ENCODE data around the gene BCAS3. TPM values are rescaled to one million over a fixed set of nuclear protein-coding genes. Genes with fewer than 3 reads are reported as not detected.

BCAS3 gene
- total RNA-seq, 1 donor from 2014 or later = 22.6 TPM

DNA sequence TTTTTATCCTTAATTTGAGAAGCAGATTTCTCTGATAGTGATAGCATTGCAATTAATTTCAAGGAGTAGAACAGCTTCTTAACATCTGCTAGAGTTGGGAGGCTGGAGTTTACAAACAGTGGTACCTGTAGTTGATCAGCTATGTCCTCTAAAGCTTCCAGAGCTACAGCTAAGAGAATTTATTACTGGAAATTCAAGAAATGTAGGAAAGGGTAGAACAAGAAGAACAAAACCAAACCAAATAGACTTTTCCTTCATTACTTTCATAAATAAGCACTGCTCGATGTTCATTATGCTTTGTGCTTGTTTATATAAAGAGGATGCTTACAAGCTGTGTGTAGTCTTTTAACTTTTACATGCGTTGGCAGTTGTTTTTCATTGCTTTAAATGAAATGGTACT, 388.4 kb downstream of the BCAS3 start:
- H3K9me3 Mint-ChIP-seq (ENCODE audit: low read depth) = no peaks in the 10 kb centered on the region

DNA sequence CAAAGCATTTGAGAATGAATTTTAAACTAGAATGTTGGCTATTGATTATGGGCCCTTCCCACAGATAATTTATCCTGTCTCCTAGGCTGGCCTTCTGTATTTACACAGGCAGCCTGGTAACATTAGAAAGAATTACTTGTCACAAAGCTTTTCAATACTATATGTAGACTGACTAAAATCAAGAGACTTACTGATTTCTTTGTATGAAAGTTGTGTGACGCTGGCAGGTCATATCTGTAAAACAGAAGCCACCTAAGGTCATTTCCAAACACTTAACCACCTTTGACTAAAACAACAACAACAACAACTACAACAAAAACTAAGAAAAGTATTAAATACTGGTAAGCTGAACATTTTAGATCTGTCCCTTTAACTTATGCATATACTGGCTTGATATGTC, 393.0 kb downstream of the BCAS3 start:
- no peak overlapping the region for H3K27ac Mint-ChIP-seq (ENCODE audit: unreplicated experiment)
- H3K4me1 Mint-ChIP-seq (ENCODE audit: low read depth) = peaks cover 5% of the 10 kb centered on the region
- no peak overlapping the region for H3K4me3 Mint-ChIP-seq (ENCODE audit: unreplicated experiment)
- H3K9me3 Mint-ChIP-seq (ENCODE audit: low read depth) = no peaks in the 10 kb centered on the region
- TF ChIP-seq, protein P1, sequence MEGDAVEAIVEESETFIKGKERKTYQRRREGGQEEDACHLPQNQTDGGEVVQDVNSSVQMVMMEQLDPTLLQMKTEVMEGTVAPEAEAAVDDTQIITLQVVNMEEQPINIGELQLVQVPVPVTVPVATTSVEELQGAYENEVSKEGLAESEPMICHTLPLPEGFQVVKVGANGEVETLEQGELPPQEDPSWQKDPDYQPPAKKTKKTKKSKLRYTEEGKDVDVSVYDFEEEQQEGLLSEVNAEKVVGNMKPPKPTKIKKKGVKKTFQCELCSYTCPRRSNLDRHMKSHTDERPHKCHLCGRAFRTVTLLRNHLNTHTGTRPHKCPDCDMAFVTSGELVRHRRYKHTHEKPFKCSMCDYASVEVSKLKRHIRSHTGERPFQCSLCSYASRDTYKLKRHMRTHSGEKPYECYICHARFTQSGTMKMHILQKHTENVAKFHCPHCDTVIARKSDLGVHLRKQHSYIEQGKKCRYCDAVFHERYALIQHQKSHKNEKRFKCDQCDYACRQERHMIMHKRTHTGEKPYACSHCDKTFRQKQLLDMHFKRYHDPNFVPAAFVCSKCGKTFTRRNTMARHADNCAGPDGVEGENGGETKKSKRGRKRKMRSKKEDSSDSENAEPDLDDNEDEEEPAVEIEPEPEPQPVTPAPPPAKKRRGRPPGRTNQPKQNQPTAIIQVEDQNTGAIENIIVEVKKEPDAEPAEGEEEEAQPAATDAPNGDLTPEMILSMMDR (IDR thresholded peaks at IDR 0.05) = no peak
- DNase-seq (ENCODE audit: low spot score) = no peak
- no peaks in the 10 kb centered on the region for H3K27me3 Mint-ChIP-seq (ENCODE audit: low read depth)
- no peaks in the 10 kb centered on the region for H3K36me3 Mint-ChIP-seq (ENCODE audit: low read depth)

More for the DNA sequence above, 388.4 kb downstream of the BCAS3 start:
- H3K27me3 Mint-ChIP-seq (ENCODE audit: low read depth) = no peaks in the 10 kb centered on the region
- H3K36me3 Mint-ChIP-seq (ENCODE audit: low read depth) = no peaks in the 10 kb centered on the region
- H3K4me1 Mint-ChIP-seq (ENCODE audit: low read depth) = peaks cover 10% of the 10 kb centered on the region
- no peak for DNase-seq (ENCODE audit: low spot score)
- no peak overlapping the region for H3K27ac Mint-ChIP-seq (ENCODE audit: unreplicated experiment)
- H3K4me3 Mint-ChIP-seq (ENCODE audit: unreplicated experiment) = no peak overlapping the region
- TF ChIP-seq, protein P1 (IDR thresholded peaks at IDR 0.05) = no peak

DNA sequence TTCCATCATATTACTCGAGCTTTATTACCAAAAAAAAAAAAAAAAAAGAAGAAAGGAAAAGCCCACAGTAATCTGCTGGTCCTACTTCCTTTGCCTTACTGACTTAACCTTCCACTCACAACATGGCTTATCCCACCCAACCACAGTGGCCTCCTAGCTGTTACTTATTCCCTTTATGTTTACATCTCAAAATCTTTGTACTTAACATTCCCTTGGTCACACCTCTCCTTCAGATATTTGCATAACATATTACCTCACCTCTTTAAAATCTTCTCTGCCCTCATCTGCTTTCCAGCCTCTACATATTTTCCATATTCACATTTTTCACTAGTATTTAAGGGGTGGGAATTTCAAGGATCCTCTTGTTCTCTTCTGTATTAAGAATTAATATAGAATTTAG, 395.0 kb downstream of the BCAS3 start:
- H3K27ac Mint-ChIP-seq (ENCODE audit: unreplicated experiment) = no peak overlapping the region
- H3K27me3 Mint-ChIP-seq (ENCODE audit: low read depth) = no peaks in the 10 kb centered on the region
- DNase-seq (ENCODE audit: low spot score) = no peak
- no peaks in the 10 kb centered on the region for H3K9me3 Mint-ChIP-seq (ENCODE audit: low read depth)
- no peak overlapping the region for H3K4me3 Mint-ChIP-seq (ENCODE audit: unreplicated experiment)
- peaks cover 5% of the 10 kb centered on the region for H3K36me3 Mint-ChIP-seq (ENCODE audit: low read depth)
- H3K4me1 Mint-ChIP-seq (ENCODE audit: low read depth) = peaks cover 14% of the 10 kb centered on the region
- TF ChIP-seq, protein P1 (IDR thresholded peaks at IDR 0.05) = no peak

DNA sequence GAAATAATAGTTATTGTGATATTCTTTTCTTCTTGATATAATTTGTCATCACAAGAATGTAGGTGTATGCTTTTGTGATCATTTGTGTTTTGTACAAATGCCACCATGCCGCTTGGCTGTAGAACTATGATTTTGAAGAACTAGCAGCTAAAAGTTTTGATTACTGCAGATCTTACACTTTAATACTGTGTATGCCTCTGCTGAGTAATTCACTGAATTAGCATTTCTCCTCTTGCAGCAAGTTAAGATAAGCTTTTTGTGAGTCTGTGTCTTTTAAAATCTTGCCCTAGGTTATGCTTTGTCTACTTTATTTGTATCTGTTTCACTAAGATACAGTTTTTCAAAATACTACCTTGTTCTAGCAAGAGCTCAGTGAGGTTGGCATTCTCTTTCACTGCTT, 395.5 kb downstream of the BCAS3 start:
- peaks cover 14% of the 10 kb centered on the region for H3K4me1 Mint-ChIP-seq (ENCODE audit: low read depth)
- H3K27me3 Mint-ChIP-seq (ENCODE audit: low read depth) = no peaks in the 10 kb centered on the region
- H3K27ac Mint-ChIP-seq (ENCODE audit: unreplicated experiment) = no peak overlapping the region
- H3K36me3 Mint-ChIP-seq (ENCODE audit: low read depth) = peaks cover 6% of the 10 kb centered on the region
- no peak overlapping the region for H3K4me3 Mint-ChIP-seq (ENCODE audit: unreplicated experiment)
- TF ChIP-seq, protein P1 (IDR thresholded peaks at IDR 0.05) = no peak
- no peaks in the 10 kb centered on the region for H3K9me3 Mint-ChIP-seq (ENCODE audit: low read depth)
- DNase-seq (ENCODE audit: low spot score) = no peak

DNA sequence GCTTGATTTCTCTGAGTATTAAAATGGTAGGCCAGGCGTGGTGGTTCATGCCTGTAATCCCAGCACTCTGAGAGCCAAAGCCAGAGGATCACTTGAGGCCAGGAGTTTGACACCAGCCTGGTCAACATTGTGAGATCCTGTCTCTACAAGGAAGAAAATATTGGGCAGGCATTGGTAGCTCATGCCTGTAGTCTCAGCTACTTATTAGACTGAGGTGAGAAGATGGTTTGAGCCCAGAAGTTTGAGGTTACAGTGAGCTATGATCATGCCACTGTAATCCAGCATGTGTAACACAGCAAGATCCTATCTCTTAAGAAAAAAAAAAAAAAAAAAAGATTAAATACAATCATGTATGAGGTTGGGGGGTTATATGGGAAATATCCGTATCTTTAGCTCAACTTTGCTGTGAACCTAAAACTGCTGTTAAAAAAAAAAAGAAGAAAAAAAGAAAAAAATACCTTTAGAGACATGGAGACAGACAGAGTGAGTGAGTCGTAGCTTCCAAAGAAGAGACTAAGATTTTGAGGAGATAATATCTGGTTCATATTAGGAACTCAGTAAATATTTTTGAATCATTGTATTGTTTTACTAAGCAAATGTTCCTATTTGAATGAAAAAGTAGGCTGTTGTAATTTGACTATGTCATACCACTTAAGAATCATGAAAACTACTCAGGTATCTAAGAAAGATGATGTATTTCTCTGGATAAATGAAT, 396.3 kb downstream of the BCAS3 start:
- H3K36me3 Mint-ChIP-seq (ENCODE audit: low read depth) = peaks cover 6% of the 10 kb centered on the region
- no peak for DNase-seq (ENCODE audit: low spot score)
- H3K9me3 Mint-ChIP-seq (ENCODE audit: low read depth) = no peaks in the 10 kb centered on the region
- TF ChIP-seq, protein P1 (IDR thresholded peaks at IDR 0.05) = no peak
- H3K4me1 Mint-ChIP-seq (ENCODE audit: low read depth) = peaks cover 14% of the 10 kb centered on the region
- no peaks in the 10 kb centered on the region for H3K27me3 Mint-ChIP-seq (ENCODE audit: low read depth)
- peak overlapping the region; percentile 24 for H3K27ac Mint-ChIP-seq (ENCODE audit: unreplicated experiment)
- no peak overlapping the region for H3K4me3 Mint-ChIP-seq (ENCODE audit: unreplicated experiment)
